GM21529 (cell line): Measurements from ENCODE around the gene ARHGEF2.
A peak's percentile ranks its signal among the peaks of the same experiment; 100 is the strongest.

Experiments used
- ATAC-seq: cut with Tn5 transposase; IDR thresholded peaks from one replicate; pipeline ENCODE4 v1.9.1; 2021; ENCODE audit not compliant: unreplicated experiment

Gene ARHGEF2

DNA sequence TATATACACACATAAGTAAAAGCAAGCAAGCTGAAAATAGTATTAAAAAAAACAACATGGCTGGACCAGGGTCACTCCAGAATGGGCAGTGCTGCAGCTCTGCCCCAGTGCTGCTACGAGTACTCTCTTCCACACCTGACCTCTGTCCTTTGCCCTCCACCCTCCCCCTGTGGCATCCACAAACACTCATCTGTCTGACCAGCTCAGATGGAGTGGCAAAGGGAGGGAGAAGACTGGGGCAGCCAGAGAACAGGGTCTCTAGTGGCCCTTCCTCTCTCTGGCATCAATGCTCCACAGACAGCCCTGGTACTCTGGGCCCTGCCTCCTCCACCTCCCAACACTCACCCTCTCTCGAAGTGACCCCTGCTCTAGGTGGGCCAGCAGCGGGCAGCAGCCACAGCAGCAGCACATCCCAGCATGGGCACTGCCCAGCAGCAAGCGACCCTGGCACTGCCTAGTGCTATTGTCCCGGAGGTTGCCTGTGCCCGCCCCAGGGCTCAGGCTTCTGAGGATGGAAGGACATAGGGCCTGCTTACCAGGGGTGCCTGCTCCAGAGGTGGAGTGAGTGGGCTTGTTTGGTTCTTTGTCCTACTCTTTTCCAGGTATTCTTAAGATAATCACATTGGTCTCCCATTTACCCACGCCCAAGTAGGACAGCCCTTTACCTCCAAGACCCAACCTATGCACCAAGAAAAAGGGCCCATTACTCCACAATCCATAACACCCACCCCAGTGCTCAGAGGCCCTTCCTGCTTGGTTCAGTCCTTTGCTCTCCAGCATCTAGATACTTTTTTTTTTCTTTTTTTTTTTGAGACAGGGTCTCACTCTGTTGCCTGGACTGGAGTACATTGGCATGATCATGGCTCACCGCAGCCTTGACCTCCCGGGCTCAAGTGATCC, 6.2 kb downstream of the ARHGEF2 start:
- ATAC-seq: no peak

DNA sequence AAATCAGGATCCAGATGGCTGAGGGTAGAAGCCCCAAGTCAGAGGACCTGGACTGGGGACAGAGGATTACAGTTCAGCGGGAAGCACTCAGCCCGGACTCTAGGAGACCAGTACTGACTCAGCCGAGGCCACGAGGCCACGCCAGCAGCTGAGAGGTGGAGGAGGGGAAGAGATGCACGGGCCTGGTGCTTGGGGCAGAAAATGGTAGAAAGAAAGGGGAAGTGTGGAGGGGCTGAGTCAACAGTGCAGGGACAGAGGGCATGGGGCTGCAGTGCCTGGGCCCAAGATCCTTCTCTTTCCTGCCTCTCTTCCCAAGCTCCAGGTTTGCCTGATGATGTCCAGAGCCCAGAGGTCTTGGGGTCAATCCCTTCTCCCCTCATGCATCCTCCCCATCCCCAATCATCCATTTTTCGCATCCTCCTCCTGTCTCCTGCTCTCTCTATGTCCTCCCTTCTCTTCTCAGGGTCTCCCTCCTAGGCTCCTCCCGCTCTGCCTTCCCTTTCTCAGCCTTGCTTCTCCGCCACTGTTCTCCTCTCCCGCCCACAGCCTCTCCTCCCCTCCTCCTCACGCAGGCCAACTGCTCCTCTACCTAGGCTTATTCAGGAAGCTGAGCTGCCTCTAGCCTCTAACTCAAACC, 7.7 kb downstream of the ARHGEF2 start:
- ATAC-seq: peak; percentile 58

DNA sequence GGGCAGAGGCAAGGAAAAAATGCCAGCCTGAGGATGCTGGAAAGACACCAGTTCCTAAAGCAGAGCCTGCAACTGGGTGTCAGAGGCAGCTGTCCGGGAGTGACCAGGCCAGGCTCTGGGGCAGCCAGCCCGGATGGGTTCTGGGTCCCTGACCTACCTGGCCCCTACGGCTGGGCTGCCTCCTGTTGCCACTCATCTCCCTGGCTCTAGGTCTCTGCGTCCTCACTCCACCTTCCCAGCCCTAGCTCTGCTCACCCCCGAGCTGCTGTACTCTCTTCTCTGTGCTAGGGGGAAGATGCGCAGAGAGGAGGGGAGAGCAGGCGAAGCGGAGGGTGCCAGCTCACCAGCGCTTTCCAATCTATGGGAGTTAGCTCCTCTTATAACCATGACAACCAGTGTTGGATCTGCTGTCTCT, 9.0 kb downstream of the ARHGEF2 start:
- no peak for ATAC-seq

DNA sequence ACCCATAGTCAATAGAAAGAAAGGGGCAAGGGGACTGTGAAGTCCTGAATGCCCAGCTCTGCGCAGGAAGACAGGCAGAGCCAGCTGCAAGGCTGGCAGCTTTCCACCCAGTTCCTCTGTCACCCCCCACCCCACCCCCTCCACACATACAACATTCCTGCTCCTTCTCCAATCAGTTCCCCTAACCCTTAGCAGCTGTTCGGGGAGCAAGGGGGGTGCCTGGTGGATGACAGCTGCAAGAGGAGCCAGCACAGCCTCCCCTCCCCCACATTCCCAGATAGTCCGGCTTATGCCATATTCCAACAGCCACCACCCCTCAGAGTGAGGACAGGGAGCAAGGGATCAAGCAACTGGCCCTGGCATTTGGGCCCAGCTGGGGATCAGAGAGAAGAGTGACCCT, 9.7 kb downstream of the ARHGEF2 start:
- no peak for ATAC-seq

DNA sequence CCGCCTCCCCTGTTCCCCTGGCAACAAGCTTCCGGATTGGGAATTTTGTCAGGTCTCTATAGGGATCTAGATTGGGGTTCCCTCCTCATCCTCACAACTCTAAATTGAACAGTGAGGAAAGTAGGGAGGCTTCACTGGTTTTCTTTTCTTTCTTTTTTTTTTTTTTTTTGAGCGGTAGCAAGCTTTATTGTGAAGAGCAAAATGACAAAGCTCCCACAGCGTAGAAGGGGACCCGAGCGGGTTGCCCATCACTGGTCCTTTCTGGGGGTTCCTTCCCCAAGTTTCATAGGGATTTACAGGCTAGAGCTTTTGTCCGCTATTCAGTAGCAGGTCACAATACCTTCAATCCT, 10.3 kb downstream of the ARHGEF2 start:
- no peak for ATAC-seq

DNA sequence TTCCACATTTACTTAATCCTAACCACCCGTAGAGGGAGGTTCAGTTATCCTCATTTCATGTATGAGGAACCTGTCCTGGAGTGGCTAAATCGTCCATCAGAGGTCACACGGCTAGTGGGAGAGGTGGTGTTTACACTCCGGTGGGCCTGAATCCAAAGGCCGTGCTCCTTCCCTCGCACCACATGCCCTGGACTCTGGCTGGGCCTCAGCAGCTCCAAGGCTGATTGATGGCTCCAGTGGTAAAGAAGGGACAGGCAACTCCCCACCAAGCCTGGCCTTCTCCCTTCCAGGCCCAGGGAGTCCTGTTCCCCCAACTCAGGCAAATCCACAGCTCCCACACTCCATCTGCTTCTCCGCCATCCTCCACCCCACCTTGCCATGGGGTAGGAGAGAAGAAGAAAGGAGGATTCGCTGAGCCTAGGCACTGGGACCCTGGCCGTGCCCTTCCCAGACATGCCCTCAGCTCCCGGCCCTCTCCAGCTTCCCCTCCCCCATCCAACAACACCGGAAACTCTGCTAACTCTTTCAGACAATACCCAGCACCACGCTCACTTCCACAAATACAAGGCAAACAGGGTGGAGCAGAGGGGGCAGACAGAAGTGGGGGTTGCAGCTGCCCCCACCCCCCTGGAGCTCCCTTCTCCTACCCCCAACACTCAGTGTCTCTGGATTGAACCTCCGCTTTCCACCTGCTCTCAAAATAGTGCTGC, 10.9 kb downstream of the ARHGEF2 start:
- ATAC-seq: no peak

DNA sequence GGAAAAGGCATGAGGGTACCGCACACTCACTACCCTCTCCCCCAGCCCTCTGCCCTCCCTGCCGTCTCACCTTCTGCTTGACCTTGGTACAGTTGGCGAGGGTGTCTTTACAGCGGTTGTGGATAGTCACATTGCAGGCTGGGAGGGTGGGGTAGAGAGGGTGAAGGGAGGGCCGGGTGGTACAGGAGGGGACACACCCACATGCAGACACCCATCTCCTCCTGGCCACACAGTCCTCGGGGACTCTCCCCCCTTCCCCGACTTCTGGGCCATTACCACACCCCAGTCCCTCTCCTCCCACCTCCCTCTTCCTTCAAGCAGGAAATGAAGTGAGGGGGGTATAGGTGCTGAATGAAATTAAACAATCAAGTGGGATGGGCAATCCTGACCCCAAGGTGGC, 11.6 kb downstream of the ARHGEF2 start:
- no peak for ATAC-seq

DNA sequence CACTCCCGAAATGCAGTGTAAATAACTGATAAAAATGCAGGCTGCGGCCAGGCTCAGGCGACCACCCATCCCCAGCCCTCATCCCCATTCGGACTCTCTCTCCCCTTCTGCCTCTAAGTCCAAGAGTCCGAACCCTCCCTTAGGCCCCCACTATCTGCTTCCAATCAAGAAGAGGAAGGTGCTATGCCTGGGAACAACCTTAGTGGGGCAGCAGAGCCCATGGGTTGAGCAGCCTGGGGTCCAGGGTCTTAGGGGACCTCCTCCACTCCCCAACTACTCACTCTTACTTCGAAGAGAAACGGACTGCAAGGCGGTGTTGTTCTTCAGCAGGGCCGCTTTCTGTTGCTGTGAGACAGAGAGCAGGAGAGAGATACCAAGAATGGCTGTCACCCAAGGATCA, 12.2 kb downstream of the ARHGEF2 start:
- no peak for ATAC-seq

DNA sequence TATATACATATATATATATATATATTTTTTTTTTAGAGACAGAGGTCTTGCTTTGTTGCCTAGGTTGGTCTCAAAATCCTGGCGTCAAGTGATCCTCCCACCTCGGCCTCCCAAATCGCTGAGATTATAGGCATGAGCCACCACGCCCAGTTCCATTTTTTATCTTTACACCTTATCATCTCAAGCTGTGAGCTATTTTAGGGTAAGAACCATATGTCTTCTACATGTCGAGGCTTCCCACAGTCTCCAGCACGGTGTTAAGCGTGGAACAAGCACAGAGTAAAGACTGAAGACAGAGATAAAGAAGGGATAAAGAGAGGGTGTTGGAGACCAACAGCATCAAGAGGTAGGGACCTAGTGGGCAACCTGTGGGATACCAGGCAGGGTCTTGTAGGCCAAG, 14.2 kb downstream of the ARHGEF2 start:
- no peak for ATAC-seq

DNA sequence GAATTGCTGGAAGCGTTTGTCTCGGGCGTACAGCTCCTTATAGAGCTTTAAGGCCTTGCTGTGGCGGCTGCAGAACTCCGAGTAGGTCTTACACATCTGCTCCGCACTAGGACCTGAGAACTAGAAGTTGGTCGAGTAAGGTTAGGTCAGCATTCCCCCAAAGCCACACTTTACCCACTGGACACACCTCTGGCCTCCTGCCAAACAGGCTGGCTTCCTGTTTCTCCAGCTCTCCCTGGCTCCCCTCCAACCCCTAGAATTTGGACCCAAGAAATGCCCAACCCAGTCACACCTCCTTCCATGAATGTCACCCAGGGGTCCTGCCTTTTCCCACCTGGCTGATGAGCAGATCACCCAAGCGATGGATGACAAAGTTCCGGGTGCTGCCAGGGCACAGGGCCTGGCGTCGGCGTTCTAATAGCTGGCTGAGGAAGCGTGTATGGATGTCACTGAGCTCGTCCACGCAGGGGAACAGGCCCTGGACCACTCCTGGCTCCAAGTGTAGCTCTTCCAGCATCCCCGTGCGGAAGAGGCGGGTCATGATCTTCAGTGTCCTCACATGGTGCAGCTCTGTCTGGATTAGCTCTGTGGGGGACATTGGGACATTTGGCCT, 15.6 kb downstream of the ARHGEF2 start:
- ATAC-seq: no peak

DNA sequence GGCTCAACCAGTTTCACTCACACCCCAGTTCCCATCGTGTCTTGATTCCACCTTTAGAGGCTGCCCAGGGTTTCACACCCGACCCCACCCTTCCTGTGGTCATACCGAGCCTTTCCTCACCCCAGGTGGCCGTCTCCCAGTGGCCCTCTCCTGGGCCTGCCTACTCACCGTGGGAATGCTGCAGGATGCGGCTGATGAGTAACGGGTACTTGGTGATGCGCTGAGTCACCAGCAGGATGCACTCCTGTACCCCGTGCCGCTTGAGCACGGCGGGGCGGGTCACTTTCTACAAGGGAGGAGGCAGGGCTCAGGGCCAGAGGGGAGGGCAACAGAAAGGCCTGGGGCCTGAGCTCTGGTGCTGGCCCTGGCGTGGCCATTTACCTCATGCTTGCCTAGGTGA, 16.4 kb downstream of the ARHGEF2 start:
- no peak for ATAC-seq

DNA sequence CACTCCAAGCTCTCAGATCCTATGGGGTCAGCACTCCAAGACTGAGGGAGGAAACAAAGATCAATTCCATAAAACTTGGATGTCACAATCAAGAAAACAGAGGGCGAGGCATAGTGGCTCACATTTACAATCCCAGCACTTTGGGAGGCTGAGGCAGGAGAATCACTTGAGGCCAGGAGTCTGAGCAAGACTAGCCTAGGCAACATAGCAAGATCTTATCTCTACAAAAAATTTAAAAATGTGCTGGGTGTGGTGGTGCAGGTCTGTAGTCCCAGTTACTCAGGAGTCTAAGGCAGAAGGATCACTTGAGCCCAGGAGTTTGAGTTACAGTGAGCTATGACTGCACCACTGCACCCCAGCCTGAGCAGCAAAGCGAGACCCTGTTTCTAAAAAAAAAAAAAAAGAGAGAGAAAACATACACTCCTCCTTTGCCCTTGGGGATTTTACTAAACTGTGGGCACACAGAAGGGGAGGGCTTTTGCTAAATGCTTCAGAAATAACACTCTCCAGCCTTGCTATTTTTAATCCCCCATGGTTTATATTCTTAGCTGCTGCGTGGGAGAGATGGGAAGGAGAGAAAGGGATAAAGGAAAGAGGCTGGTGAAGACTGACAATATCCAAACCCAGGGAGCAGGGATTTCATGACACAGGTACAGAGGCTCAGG, 18.1 kb downstream of the ARHGEF2 start:
- no peak for ATAC-seq

DNA sequence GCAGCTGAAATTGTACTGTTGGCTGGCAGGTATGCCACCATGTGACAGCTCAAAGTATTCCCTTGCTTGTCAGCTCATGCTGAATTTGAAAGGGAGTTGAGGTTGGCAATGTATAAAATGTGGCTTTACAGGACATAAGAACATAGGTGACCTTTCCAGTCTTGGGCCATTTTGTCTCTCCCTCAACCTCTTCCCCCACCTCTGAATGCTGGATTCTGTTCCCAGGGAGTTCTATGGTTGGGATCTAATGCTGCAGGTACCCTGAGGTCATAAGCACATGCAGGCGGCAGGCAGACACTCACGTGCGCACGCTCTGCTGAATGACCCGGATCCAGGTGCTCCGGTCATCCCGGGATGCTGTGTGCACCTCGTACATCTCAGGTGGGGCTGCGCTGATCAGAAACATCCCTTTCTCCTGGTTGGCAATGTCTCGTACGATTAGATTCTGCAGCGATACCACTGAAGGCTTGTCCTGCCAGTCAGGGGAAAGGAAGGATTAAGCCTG, 20.9 kb downstream of the ARHGEF2 start:
- ATAC-seq: no peak

DNA sequence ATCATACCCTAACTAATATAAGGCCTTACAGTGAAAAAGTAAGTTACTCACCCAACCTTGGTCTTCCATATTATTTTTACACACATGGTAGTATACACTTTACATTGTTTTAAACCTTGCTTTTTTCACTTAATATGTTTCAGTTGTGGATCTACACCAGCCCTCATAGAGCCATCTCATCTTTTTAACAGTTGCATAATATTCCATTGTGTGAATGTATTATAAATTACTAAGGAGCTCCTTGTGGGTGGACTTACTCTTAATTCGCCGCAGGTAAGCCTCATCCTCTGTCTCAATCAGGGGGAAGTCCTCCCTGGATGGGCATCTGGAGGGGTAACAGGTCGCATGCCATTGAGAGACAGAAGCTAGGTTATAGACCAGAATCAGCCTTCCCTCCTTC, 23.7 kb downstream of the ARHGEF2 start:
- ATAC-seq: no peak

DNA sequence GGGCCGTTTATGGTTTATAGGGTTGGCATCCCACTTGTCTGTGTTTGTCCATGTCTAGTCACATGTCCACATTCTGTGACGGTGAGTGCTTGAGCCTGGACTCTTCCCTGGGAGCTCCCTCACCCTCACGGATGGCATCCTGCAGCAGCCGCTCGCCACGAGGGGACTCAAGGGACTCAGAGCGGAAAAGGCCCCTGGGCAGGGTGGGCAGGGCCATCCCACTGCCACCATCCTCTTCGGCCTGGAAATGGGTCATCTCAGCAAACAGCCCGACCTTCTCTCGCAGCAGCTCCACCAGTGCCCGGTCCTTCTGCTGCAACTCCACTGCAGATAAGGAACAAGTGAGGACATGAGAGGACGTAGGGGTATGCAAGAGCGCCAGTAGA, 25.8 kb downstream of the ARHGEF2 start:
- no peak for ATAC-seq

DNA sequence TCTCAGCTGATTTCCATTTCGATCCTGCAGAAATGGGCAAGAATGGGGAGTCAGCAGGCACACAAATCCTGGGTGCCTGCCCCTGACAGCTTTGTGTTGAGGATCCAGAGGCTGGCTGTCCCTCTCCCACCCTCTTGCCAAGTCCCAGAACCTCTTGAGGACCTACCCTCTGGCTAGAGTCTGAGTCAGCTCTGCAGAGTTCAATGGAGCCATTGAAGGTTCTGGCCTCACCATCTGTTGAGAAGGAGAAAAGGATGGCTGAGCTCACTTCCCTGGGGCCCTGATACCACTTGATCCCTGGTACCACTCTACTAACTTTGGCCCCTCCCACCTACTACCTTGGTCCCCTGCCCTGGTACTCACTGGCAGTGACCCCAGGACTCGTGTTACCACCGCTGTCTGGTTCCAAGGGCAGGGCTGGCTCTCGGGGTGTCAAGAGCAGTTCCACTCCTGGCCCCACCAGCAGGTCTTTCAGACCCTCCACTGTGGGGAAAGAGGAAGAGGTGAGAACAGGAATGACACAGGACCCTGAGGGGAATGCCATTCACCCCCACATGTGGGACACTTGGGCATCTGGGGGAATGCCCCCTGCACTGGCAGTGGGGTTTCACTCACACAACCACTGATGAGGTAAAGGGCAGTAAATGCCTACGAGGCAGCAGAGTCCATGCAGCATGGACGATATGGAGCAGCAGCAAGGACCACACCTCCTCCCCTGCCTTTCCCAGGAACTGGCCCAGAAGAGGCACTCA, 26.4 kb downstream of the ARHGEF2 start:
- no peak for ATAC-seq

DNA sequence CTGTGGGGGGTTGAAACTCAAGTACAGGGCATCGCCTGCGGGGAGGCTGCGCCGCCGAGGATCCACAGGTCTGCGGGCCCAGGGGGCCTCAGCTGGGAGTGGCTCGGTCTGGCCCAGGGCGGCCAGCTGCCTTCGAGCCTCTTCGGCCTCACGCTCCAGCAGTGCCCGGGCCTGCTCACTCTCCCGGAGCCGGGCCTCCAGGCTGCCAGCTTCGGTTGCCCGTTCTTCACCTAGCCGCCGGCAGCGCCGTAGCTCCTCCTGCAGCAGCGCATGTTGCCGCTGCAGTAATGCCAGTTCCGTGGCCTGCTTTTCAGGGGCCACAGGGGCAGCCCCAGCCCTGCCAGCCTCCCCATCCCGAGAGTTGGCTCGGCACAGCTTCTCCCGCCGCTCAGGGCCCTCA, 27.5 kb downstream of the ARHGEF2 start:
- no peak for ATAC-seq

DNA sequence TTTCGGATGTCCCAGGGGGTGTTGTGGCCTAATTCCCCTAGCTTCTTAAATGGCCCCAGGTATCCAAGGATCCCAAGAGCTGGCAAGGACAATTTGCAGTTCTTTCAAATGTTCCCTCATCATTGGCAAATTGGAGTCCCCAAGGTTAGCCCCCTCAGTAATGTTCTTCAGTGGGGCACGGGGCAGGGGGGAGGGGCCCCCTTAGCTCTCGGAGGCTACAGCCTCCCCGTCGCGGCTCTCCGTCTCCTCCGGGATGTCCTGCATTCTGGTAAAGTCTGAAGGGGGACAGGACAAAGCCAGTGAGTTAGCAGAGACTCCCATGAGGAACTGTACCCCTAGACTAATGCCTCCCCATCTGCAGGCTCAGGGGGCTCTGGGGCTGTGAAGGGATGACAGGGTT, 30.6 kb downstream of the ARHGEF2 start:
- no peak for ATAC-seq

DNA sequence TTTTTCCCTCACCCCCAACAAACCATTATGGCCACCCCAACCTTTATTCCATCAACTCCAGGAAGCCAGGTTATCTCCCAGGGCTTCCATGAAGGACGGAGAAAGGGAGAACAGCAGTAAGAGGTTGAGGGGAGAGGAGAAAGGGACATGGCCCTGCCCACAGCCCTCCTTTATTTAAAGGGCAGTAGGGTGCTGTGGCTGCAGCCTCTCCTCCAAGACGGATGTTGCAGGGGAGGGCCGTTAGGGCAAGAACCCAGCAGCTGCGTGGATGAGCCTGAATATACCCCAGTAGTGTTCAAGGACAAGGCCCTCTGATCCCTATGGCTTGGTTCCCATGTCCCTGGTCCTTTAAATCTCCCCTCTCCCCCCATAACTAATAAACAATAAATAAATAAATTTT, 31.1 kb downstream of the ARHGEF2 start:
- no peak for ATAC-seq

DNA sequence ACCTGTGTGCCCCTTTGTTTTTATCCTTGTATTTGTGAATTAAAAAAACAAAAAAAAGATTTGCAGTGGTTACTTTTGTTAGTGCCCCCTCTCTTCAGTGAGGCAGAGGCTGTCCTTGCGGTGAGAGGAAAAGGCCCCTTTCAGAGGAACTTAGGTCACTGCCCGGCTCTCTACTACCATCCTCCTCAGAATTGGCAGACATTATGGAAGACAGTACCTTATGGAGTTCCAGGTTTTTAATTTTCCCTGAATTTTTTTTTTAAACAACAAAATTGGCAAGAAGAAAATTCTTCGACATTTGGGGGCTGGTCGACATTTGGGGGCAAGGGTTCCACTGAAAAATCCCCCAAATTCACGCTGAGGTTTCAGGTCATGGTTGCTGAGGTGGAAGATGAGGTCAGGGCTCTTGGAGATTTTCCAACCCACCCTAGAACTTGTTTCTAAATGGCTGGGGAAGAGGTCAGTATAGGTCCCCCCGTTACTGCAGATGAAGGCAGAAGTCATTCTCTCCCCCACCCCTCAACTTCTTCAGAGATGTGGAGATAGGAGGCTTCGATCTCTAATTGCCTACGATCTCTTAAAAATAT, 31.6 kb downstream of the ARHGEF2 start:
- ATAC-seq: no peak
